BLaER1 treated with 17β-estradiol and CSF1 and Interleukin-3, amounts not matched to agents 10 nM and 100 nM (cell line): ENCODE results near the gene RBM48.
A peak's percentile ranks its signal among the peaks of the same experiment; 100 is the strongest.
"Not testable (repeated sequence)": the region's sequence is repeated elsewhere in the genome, so short reads cannot be mapped to it uniquely, and the experiment has no call there.

ENCODE experiments used
- H3K27ac ChIP-seq, 11 experiments: shearing (Covaris generic); formaldehyde crosslinking; 2 replicates each; pipeline ENCODE4 v1.8.1; 2022
- H3K27me3 ChIP-seq, 11 experiments: shearing (Covaris generic); formaldehyde crosslinking; 2 replicates each; pipeline ENCODE4 v1.8.1; 2022
- H3K36me3 ChIP-seq, 11 experiments: shearing (Covaris generic); formaldehyde crosslinking; 2 replicates each; pipeline ENCODE4 v1.8.1; 2022
- H3K4me1 ChIP-seq, 10 experiments: shearing (Covaris generic); formaldehyde crosslinking; 2 replicates each; pipeline ENCODE4 v1.8.1; 2022
- H3K4me2 ChIP-seq, 11 experiments: shearing (Covaris generic); formaldehyde crosslinking; 2 replicates each; pipeline ENCODE4 v1.8.1; 2022
- H3K4me3 ChIP-seq, 10 experiments: shearing (Covaris generic); formaldehyde crosslinking; 2 replicates each; pipeline ENCODE4 v1.8.1; 2022
- H3K9ac ChIP-seq, 11 experiments: shearing (Covaris generic); formaldehyde crosslinking; 2 replicates each; pipeline ENCODE4 v1.8.1; 2022
- H3K9me3 ChIP-seq, 11 experiments: shearing (Covaris generic); formaldehyde crosslinking; replicated peaks in 1 of 11; 2 replicates each; pipeline ENCODE4 v1.8.1; 2022
- H4K20me1 ChIP-seq, 11 experiments: shearing (Covaris generic); formaldehyde crosslinking; 2 replicates each; pipeline ENCODE4 v1.8.1; 2022
- Cebpa-rat ChIP-seq, 11 experiments: shearing (Covaris generic); IDR thresholded peaks; 2 replicates each; pipeline ENCODE4 v1.8.1; 2022

The RBM48 gene

GRCh38 chr7:92528188-92528957, at the start of gene RBM48, which contains the start of gene PEX1:
Gene RBM48 (plus strand): TSS chr7:92528795. CDS start chr7:92528814, 19 bp downstream.
Gene PEX1 (minus strand): TSS chr7:92528520. CDS start chr7:92528435, 85 bp downstream.
- no peak for TF ChIP-seq Cebpa-rat (IDR thresholded peaks at IDR 0.05)
- 0 out of 22 replicates have a peak, but pooled peaks cover 0 to 5% (median 0%) of the 10 kb centered on the region in 11 experiments for H4K20me1 ChIP-seq
- H3K9ac ChIP-seq: peak within 1 kb of the TSS; percentile 86 to 93 (median 90)
- H3K4me1 ChIP-seq: peaks cover 16 to 29% (median 20%) of the 10 kb centered on the region in 10 experiments
- H3K27ac ChIP-seq: peak within 1 kb of the TSS; percentile 82 to 93 (median 90)
- H3K36me3 ChIP-seq: peaks cover 30 to 39% (median 38%) of the 10 kb centered on the region in 11 experiments
- H3K4me3 ChIP-seq: peak within 1 kb of the TSS; percentile 87 to 99 (median 96)
- peak within 1 kb of the TSS; percentile 73 to 94 (median 87) for H3K4me2 ChIP-seq
- no peaks in the 10 kb centered on the region for H3K27me3 ChIP-seq
- no peaks in the 10 kb centered on the region for H3K9me3 ChIP-seq

DNA sequence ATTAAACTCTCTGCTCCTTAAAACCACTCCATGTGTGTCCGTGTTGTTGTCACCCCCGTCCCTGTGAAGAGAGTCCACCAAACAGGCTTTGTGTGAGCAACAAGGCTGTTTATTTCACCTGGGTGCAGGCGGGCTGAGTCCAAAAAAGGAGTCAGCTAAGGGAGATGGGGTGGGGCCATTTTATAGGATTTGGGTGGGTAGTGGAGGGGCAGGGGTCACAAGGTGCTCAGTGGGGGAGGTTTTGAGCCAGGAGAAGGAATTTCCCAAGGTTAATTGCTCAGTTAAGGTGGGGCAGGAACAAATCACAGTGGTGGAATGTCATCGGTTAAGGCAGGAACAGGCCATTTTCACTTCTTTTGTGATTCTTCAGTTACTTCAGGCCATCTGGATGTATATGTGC, 49.4 kb upstream of the RBM48 start:
- H3K9ac ChIP-seq, H3K4me2 ChIP-seq, H3K27me3 ChIP-seq, H4K20me1 ChIP-seq, H3K27ac ChIP-seq, H3K4me1 ChIP-seq, H3K4me3 ChIP-seq, H3K9me3 ChIP-seq: not testable (repeated sequence)
- H3K36me3 ChIP-seq: peaks cover 0 to 25% (median 0%) of the 10 kb centered on the region in 11 experiments; a peak in 2 of 22 replicates

DNA sequence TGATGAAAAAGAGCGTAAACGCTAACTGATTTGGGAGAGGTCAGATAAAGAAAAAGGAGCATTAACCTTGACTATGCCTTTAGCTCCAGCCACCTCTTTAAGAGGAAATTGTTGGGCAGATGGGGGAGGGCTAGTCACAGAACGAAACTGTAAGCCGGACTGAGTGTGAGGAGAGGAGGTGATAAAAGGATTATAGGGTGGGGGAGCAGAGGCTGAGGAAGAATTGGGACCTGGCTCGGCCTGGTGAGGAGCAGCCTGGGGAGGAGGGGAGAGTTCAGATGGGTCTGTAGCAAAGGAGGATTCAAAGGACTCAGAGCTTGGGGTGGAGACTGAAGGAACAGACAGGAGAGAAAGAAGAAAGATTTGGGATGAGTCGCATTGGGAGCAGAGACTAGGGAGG, 45.0 kb upstream of the RBM48 start:
- not testable (repeated sequence) for H3K4me3 ChIP-seq, H3K9ac ChIP-seq, H3K4me2 ChIP-seq

DNA sequence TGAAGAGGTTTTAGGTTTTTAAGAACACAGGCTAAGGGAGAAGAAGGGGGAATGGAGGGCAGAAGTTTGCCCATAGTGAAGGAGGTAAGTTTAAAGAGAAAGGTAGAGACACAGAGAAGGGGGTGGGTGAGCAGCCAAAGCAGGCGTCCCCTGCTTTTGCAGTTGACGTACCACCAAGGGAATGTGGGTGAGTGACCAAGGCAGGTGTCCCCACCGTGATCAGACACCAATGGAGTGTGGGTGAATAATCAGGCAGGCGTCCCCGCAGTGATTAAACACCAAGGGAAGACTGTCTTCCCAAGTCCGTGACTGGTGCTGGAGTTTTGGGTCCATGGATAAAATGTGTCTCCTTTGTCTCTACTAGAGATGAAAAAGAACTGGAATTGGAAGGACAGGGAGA, 44.4 kb upstream of the RBM48 start:
- not testable (repeated sequence) for H3K9ac ChIP-seq, H3K27me3 ChIP-seq, H3K4me2 ChIP-seq, H3K9me3 ChIP-seq, H3K27ac ChIP-seq, H4K20me1 ChIP-seq, H3K4me3 ChIP-seq, H3K4me1 ChIP-seq
- H3K36me3 ChIP-seq: peaks cover 29 to 43% (median 38%) of the 10 kb centered on the region in 11 experiments

More for the DNA sequence above, 45.0 kb upstream of the RBM48 start:
- H3K27me3 ChIP-seq, H3K9me3 ChIP-seq, H3K27ac ChIP-seq, H4K20me1 ChIP-seq, H3K4me1 ChIP-seq: not testable (repeated sequence)
- H3K36me3 ChIP-seq: peaks cover 23 to 36% (median 32%) of the 10 kb centered on the region in 11 experiments

GRCh38 chr7:92485267-92485892, 43.2 kb upstream of the RBM48 start:
- TF ChIP-seq Cebpa-rat (IDR thresholded peaks at IDR 0.05): no peak
- no peak overlapping the region for H3K4me2 ChIP-seq
- no peak overlapping the region for H3K9ac ChIP-seq
- peaks cover 41 to 54% (median 50%) of the 10 kb centered on the region in 11 experiments for H3K36me3 ChIP-seq
- H3K9me3 ChIP-seq: no peaks in the 10 kb centered on the region
- no peak overlapping the region for H3K27ac ChIP-seq
- no peaks in the 10 kb centered on the region for H3K4me1 ChIP-seq
- no peaks in the 10 kb centered on the region for H3K27me3 ChIP-seq
- no peak overlapping the region for H3K4me3 ChIP-seq
- H4K20me1 ChIP-seq: no peaks in the 10 kb centered on the region

GRCh38 chr7:92485974-92486373, 42.6 kb upstream of the RBM48 start:
- no peaks in the 10 kb centered on the region for H3K4me1 ChIP-seq
- H3K4me2 ChIP-seq: no peak overlapping the region
- H3K9ac ChIP-seq: no peak overlapping the region
- no peak for TF ChIP-seq Cebpa-rat (IDR thresholded peaks at IDR 0.05)
- H3K9me3 ChIP-seq: no peaks in the 10 kb centered on the region
- H3K27me3 ChIP-seq: no peaks in the 10 kb centered on the region
- no peak overlapping the region for H3K27ac ChIP-seq
- peaks cover 42 to 60% (median 56%) of the 10 kb centered on the region in 11 experiments for H3K36me3 ChIP-seq
- no peaks in the 10 kb centered on the region for H4K20me1 ChIP-seq
- no peak overlapping the region for H3K4me3 ChIP-seq

DNA sequence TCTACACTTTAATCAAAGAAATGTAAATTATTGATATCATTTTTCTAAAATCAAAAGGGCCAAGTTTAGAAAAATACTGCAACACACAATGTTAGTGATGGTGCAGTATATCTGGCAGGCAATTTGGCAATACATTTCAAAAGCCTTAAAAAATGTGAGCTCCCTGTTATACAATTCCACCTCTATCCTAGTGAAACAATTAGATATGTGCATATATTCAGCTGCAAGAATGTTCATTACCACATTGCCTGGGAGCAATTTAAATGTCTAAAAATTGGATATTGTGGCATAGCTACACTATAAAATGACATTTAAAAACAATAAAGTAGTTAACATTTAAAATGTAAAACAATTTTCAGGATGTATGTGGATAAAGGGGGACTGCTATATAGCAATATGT, 40.8 kb upstream of the RBM48 start:
- Histone ChIP-seq H3K4me3 (no peak overlapping the region), H3K4me2 (no peak overlapping the region), H3K9me3 (no peaks in the 10 kb centered on the region), H4K20me1 (no peaks in the 10 kb centered on the region), H3K36me3 (peaks cover 59 to 78% (median 74%) of the 10 kb centered on the region in 11 experiments), H3K9ac (no peak overlapping the region), H3K4me1 (no peaks in the 10 kb centered on the region), H3K27me3 (no peaks in the 10 kb centered on the region), H3K27ac (no peak overlapping the region)
- no peak for TF ChIP-seq Cebpa-rat (IDR thresholded peaks at IDR 0.05)

GRCh38 chr7:92489634-92490033, 39.0 kb upstream of the RBM48 start:
- Histone ChIP-seq H3K27ac (no peak overlapping the region), H3K9ac (no peak overlapping the region), H3K9me3 (no peaks in the 10 kb centered on the region), H3K4me2 (no peak overlapping the region), H3K4me3 (no peak overlapping the region), H3K27me3 (no peaks in the 10 kb centered on the region), H3K4me1 (no peaks in the 10 kb centered on the region), H4K20me1 (no peaks in the 10 kb centered on the region), H3K36me3 (peaks cover 73 to 96% (median 92%) of the 10 kb centered on the region in 11 experiments)
- no peak for TF ChIP-seq Cebpa-rat (IDR thresholded peaks at IDR 0.05)

GRCh38 chr7:92496876-92497275, 31.7 kb upstream of the RBM48 start:
- Histone ChIP-seq H3K9me3 (no peaks in the 10 kb centered on the region), H3K4me3 (no peak overlapping the region), H3K9ac (no peak overlapping the region), H3K27ac (no peak overlapping the region), H4K20me1 (no peaks in the 10 kb centered on the region), H3K4me2 (no peak overlapping the region), H3K27me3 (no peaks in the 10 kb centered on the region), H3K36me3 (peaks cover 50 to 94% (median 79%) of the 10 kb centered on the region in 11 experiments), H3K4me1 (no peaks in the 10 kb centered on the region)
- no peak for TF ChIP-seq Cebpa-rat (IDR thresholded peaks at IDR 0.05)

- no peak for TF ChIP-seq Cebpa-rat (IDR thresholded peaks at IDR 0.05)
- Histone ChIP-seq H3K4me2 (no peak overlapping the region), H3K27ac (no peak overlapping the region), H3K27me3 (no peaks in the 10 kb centered on the region), H3K4me1 (no peaks in the 10 kb centered on the region), H4K20me1 (no peaks in the 10 kb centered on the region), H3K36me3 (peaks cover 45 to 92% (median 76%) of the 10 kb centered on the region in 11 experiments), H3K9ac (no peak overlapping the region), H3K9me3 (no peaks in the 10 kb centered on the region), H3K4me3 (no peak overlapping the region)
These were observed 30.0 kb upstream of the RBM48 start for GRCh38 chr7:92498557-92498956.
